GM12873 (cell line): ENCODE results near the gene RAD9A.

Source experiments
- TF ChIP-seq, protein P1 (sequence below): IDR thresholded peaks from 2 replicates; pipeline ENCODE4 v1.5.1; 2012; ENCODE audit warnings: low read depth, mild to moderate bottlenecking, moderate library complexity, low read length, control low read depth; ENCODE audit not compliant: insufficient read depth; ENCODE audit errors: missing control alignments

Gene RAD9A

DNA sequence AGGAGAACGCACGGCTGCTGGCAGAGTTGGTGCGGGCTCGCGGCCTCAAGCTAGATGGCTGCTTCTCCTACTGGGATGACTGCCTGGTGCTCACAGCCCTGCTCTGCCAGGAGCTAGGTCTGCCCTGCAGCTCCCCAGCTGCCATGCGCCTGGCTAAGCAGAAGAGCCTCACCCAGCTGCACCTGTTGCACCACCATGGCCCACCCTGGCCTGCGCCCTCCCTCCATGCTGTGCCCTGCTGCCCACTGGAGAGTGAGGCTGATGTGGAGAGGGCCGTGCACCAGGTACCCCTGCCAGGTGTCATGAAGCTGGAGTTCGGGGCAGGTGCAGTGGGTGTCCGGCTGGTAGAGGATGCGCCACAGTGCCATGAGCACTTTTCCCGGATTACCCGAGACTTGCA lies 31.7 kb downstream of the RAD9A start:
- TF ChIP-seq, protein P1, sequence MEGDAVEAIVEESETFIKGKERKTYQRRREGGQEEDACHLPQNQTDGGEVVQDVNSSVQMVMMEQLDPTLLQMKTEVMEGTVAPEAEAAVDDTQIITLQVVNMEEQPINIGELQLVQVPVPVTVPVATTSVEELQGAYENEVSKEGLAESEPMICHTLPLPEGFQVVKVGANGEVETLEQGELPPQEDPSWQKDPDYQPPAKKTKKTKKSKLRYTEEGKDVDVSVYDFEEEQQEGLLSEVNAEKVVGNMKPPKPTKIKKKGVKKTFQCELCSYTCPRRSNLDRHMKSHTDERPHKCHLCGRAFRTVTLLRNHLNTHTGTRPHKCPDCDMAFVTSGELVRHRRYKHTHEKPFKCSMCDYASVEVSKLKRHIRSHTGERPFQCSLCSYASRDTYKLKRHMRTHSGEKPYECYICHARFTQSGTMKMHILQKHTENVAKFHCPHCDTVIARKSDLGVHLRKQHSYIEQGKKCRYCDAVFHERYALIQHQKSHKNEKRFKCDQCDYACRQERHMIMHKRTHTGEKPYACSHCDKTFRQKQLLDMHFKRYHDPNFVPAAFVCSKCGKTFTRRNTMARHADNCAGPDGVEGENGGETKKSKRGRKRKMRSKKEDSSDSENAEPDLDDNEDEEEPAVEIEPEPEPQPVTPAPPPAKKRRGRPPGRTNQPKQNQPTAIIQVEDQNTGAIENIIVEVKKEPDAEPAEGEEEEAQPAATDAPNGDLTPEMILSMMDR, result no peak

DNA sequence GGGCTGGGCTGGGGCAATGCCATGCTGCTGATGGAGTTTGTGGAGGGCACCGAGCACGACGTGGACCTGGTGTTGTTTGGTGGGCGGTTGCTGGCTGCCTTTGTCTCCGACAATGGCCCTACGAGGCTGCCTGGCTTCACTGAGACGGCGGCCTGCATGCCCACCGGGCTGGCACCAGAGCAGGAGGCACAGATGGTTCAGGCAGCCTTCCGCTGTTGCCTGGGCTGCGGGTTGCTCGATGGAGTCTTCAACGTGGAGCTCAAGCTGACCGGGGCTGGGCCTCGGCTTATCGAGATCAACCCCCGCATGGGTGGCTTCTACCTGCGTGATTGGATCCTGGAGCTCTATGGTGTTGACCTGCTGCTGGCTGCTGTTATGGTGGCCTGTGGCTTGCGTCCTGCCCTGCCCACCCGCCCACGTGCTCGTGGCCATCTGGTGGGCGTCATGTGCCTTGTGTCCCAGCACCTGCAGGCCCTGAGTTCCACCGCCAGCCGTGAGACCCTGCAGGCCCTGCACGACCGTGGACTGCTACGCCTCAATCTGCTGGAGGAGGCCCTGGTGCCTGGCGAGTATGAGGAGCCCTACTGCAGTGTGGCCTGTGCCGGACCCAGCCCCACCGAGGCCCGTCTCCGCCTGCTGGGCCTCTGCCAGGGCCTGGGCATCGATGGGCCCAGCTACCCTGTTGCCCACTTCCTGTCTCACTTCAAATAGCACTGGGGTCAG lies 32.3 kb downstream of the RAD9A start:
- TF ChIP-seq, protein P1, result no peak

DNA sequence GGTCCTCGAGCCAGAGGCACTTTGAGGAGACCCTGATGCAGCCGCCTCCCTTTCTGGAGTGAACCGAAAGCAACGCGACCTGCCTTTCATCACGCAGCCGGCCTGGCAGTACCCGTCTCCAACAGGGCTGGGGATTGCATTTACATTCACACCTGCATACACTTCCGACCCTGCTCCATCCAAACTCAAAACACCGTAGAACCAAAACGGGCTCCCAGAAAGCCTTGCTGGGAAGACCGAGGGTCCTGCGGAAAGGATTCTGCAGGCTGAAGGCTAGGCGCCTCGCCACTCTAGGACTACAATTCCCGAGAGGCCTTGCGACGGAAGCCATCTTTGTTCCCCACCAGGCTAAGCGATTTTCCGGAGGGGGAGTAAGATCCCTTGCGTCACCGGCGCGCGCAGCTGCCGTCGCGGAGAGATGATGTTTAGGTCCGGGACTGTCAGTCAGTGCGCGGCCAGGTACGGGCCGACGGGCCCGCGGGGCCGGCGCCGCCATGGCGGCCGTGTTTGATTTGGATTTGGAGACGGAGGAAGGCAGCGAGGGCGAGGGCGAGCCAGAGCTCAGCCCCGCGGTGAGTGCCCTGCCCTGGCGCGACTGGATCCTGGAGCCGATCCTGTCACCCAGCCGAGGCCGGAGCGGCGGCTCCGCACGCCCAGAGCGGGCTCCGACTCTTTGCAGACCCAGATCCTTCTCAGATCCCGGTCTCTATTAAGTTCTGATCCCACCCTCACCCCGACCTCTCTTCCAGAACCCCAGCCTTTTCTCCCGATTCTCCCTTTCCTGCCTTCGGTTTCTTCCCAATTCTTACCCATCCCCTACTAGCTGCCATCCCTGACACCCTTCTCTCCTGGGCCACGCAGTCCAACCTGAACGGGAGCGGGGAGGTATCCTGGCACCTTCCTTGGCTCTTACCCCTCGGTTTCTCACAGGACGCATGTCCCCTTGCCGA lies 36.5 kb downstream of the RAD9A start, which contains the start of gene RPS6KB2:
Gene RPS6KB2 (plus strand): TSS at position 443 of the 950 bp plus-strand sequence. CDS start 52 bp downstream, at position 495.
- TF ChIP-seq, protein P1, result no peak

DNA sequence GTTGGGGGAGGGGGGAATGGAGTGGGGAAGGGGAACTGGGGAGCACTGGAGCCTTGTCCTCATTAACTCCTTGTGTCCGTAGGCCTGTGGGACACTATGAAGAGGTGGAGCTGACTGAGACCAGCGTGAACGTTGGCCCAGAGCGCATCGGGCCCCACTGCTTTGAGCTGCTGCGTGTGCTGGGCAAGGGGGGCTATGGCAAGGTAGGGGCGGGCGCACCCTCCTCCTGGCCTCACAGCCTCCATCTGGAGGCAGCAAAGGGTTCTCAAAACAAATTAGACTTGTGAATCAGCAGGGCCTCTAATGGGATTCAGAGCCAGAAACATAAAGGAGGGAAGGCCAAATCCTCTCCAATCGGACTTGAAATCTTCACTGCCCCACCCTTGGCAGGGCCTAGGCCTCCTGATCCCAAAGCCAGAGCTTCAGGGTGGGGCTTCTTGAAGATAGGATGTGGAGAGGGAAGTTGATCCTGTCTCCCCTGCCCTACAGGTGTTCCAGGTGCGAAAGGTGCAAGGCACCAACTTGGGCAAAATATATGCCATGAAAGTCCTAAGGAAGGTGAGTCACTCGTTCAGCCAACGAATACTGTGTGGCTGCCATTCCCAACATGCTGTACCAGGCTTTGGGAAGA lies 37.4 kb downstream of the RAD9A start:
- TF ChIP-seq, protein P1, result no peak

DNA sequence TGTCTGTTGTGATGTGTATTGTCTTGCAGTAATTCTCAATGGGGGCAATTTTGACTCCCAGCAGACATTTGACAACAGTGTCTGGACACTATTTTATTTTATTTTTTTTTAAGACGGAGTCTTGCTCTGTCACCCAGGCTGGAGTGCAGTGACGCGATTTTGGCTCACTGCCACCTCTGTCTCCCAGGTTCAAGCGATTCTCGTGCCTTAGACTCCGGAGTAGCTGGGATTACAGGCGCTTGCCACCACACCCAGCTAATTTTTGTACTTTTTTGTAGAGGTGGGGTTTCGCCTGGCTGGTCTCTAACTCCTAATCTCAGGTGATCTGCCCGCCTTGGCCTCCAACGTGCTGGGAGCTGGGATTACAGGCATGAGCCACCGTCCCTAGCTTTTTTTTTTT lies 37.9 kb downstream of the RAD9A start:
- TF ChIP-seq, protein P1, result no peak

DNA sequence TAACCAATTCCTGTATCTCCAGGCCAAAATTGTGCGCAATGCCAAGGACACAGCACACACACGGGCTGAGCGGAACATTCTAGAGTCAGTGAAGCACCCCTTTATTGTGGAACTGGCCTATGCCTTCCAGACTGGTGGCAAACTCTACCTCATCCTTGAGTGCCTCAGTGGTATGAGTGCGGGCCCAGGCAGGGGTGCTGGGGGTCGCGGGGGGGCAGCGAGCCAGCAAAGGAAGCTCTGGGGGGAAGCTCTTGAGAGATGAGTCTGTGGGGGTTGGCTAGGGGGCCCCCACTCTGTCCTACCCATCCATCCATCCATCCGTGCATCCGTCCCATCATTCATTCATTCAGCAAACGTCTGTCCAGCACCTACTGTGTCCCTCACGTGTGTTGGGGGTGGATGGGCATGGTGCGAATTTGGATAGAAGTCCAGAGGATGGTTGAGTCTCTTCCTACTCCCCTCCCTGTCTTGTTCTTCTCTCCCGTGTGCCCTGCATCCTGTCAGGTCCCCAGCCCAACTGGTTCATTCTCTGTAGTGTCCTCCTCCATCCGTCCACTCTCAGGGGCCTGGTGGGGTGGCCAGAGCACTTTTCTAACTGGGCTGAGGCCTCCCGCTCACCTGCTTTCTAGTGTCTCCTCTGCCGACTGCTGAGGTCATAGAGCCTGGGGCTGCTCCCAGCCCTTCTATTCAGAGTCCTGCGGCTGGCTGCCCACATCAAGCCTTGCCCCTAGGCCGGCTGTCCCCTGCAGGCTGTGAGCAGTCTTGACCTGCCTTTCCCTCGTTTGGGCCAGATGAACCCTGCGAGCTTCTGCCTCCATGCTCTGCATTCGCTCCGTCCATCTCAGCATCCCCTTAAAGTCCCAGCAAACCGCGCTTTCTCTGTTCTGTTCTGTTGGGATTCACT lies 39.8 kb downstream of the RAD9A start:
- TF ChIP-seq, protein P1, result no peak
